Neural cell (in vitro differentiated cells): ENCODE results near the gene SERPINB10. TPM values are rescaled to one million over a fixed set of nuclear protein-coding genes. Genes with fewer than 3 reads are reported as not detected.

Experiments
- H2AFZ ChIP-seq: fragments of 200-600, 300-800 bp; sonication (generic), shearing (Covaris generic); 2 replicates; pipeline ENCODE4 v1.6.0; 2014; ENCODE audit warnings: low read depth, mild to moderate bottlenecking, antibody characterized with exemption, low read length, moderate library complexity
- H3F3A ChIP-seq: fragments of 200-600 bp; shearing (Covaris generic); 2 replicates; pipeline ENCODE4 v1.6.1; 2016; ENCODE audit warnings: mild to moderate bottlenecking, moderate library complexity, mixed read lengths, antibody characterized with exemption, low read length; ENCODE audit not compliant: insufficient read depth, poor library complexity, severe bottlenecking
- H3K27ac ChIP-seq: fragments of 200-600, 300-800 bp; sonication (generic), shearing (Covaris generic); 2 replicates; pipeline ENCODE4 v1.5.1; 2014; ENCODE audit warnings: mild to moderate bottlenecking, low read length, moderate library complexity
- H3K27me3 ChIP-seq: fragments of 300-800, 200-600 bp; sonication (generic), shearing (Covaris generic); 2 replicates; pipeline ENCODE4 v1.6.0; 2014; ENCODE audit warnings: mild to moderate bottlenecking, low read depth, low read length, moderate library complexity; ENCODE audit not compliant: insufficient read depth
- H3K36me3 ChIP-seq: fragments of 300-800, 200-600 bp; sonication (generic), shearing (Covaris generic); 2 replicates; pipeline ENCODE4 v1.5.1; 2014; ENCODE audit warnings: mild to moderate bottlenecking, antibody characterized with exemption, low read length, moderate library complexity; ENCODE audit not compliant: insufficient read depth
- H3K4me2 ChIP-seq: fragments of 300-800, 200-600 bp; sonication (generic), shearing (Covaris generic); 2 replicates; pipeline ENCODE4 v1.6.0; 2014; ENCODE audit warnings: mild to moderate bottlenecking, low read length
- H3K4me3 ChIP-seq: fragments of 300-800, 200-600 bp; sonication (generic), shearing (Covaris generic); 2 replicates; pipeline ENCODE4 v1.5.1; 2014; ENCODE audit warnings: mild to moderate bottlenecking, low read length, moderate library complexity
- H3K79me2 ChIP-seq: fragments of 200-600 bp; shearing (Covaris generic); replicated peaks from 2 replicates; pipeline ENCODE4 v1.6.0; 2014; ENCODE audit warnings: mild to moderate bottlenecking, low read length, moderate library complexity; ENCODE audit not compliant: insufficient read depth
- H3K9ac ChIP-seq: fragments of 300-800, 200-600 bp; sonication (generic), shearing (Covaris generic); 2 replicates; pipeline ENCODE4 v1.6.1; 2016; ENCODE audit warnings: mild to moderate bottlenecking, low read length, mixed read lengths
- H3K9me2 ChIP-seq: fragments of 200-600 bp; shearing (Covaris generic); 2 replicates; pipeline ENCODE4 v1.6.1; 2016; ENCODE audit warnings: mild to moderate bottlenecking, low read length, mixed read lengths; ENCODE audit not compliant: insufficient read depth
- H3K9me3 ChIP-seq: fragments of 200-600, 300-800 bp; sonication (generic), shearing (Covaris generic); 2 replicates; pipeline ENCODE4 v1.6.1; 2016; ENCODE audit warnings: mild to moderate bottlenecking, mixed run types, low read length, moderate library complexity, mixed read lengths
- H4K20me1 ChIP-seq: fragments of 200-600 bp; shearing (Covaris generic); 2 replicates; pipeline ENCODE4 v1.6.1; 2016; ENCODE audit warnings: mild to moderate bottlenecking, mixed run types; ENCODE audit not compliant: insufficient read depth
- CTCF ChIP-seq: fragments of 450-650 bp; IDR thresholded peaks from 2 replicates; pipeline ENCODE4 v1.5.1; 2014; ENCODE audit warnings: antibody characterized with exemption, mild to moderate bottlenecking, moderate library complexity; ENCODE audit not compliant: poor library complexity, severe bottlenecking
- EP300 ChIP-seq: fragments of 450-650 bp; conservative IDR thresholded peaks from 2 replicates; pipeline ENCODE4 v1.6.1; 2014; ENCODE audit warnings: antibody characterized with exemption, mild to moderate bottlenecking, moderate library complexity; ENCODE audit not compliant: poor library complexity, severe bottlenecking
- EZH2 ChIP-seq: fragments of 200-600, 300-800 bp; shearing (Covaris generic), sonication (generic); IDR thresholded peaks from 2 replicates; pipeline ENCODE4 v1.6.1; 2014; ENCODE audit warnings: antibody characterized with exemption, low read length, borderline replicate concordance, mild to moderate bottlenecking; ENCODE audit not compliant: insufficient read depth, poor library complexity, severe bottlenecking
- MXI1 ChIP-seq: fragments of 450-650 bp; conservative IDR thresholded peaks from 2 replicates; pipeline ENCODE4 v1.6.1; 2014; ENCODE audit warnings: antibody characterized with exemption, mild to moderate bottlenecking; ENCODE audit not compliant: poor library complexity, severe bottlenecking
- POLR2AphosphoS5 ChIP-seq: IDR thresholded peaks from 2 replicates; pipeline ENCODE4 v1.6.1; 2012
- RAD21 ChIP-seq: fragments of 450-650 bp; conservative IDR thresholded peaks from 2 replicates; pipeline ENCODE4 v1.6.1; 2014; ENCODE audit warnings: antibody characterized with exemption, mild to moderate bottlenecking, moderate library complexity
- REST ChIP-seq: IDR thresholded peaks from 2 replicates; pipeline ENCODE4 v1.6.1; 2012; ENCODE audit warnings: borderline replicate concordance
- SMC3 ChIP-seq: fragments of 450-650 bp; conservative IDR thresholded peaks from 2 replicates; pipeline ENCODE4 v1.6.1; 2014; ENCODE audit warnings: antibody characterized with exemption, mild to moderate bottlenecking, moderate library complexity; ENCODE audit not compliant: poor library complexity
- TAF1 ChIP-seq: IDR thresholded peaks from 2 replicates; pipeline ENCODE4 v1.6.1; 2012; ENCODE audit warnings: low read depth
- polyA minus RNA-seq: library from RNA; depleted of rRNA, polyadenylated mRNA; stranded (reverse); fragments of >200 nt; gene quantifications from 2 replicates; pipeline ENCODE4 v1.2.3, GENCODE V29; 2014
- polyA plus RNA-seq: library from polyadenylated mRNA; depleted of rRNA; stranded (reverse); fragments of >200 nt; gene quantifications from 2 replicates; pipeline ENCODE4 v1.2.3, GENCODE V29; 2014

SERPINB10 gene
- polyA plus RNA-seq (not detected in 2 replicates), polyA minus RNA-seq (not detected in 2 replicates)

- Histone ChIP-seq H3K36me3 (no peaks in the 10 kb centered on the region), H3K9ac (no peak within 1 kb of the TSS), H3F3A (no peaks in the 10 kb centered on the region), H3K9me2 (no peaks in the 10 kb centered on the region), H3K27ac (no peak within 1 kb of the TSS), H3K27me3 (no peaks in the 10 kb centered on the region), H3K4me3 (no peak within 1 kb of the TSS), H3K79me2 (no peaks in the 10 kb centered on the region), H3K9me3 (no peaks in the 10 kb centered on the region), H3K4me2 (no peak within 1 kb of the TSS), H4K20me1 (no peaks in the 10 kb centered on the region), H2AFZ (no peak within 1 kb of the TSS)
- TF ChIP-seq EP300 = no peak
- no peak for TF ChIP-seq POLR2AphosphoS5
- no peak for TF ChIP-seq MXI1
- TF ChIP-seq RAD21 = no peak
- TF ChIP-seq EZH2 = no peak
- no peak for TF ChIP-seq TAF1
- TF ChIP-seq REST = no peak
- TF ChIP-seq CTCF = no peak
- TF ChIP-seq SMC3 = no peak
These were observed at the start of gene SERPINB10 for GRCh38 chr18:63907664-63908063. TSS of gene SERPINB10 (plus strand) at chr18:63907958. CDS start at chr18:63915511, 7,553 bp downstream.

- H3K9me2 ChIP-seq = no peaks in the 10 kb centered on the region
- no peak overlapping the region for H3K4me2 ChIP-seq
- no peaks in the 10 kb centered on the region for H3K9me3 ChIP-seq
- H3K4me3 ChIP-seq = no peak overlapping the region
- no peaks in the 10 kb centered on the region for H3F3A ChIP-seq
- no peak overlapping the region for H3K9ac ChIP-seq
- H4K20me1 ChIP-seq = no peaks in the 10 kb centered on the region
- TF ChIP-seq MXI1 (no peak), TAF1 (no peak), EP300 (no peak), REST (no peak), CTCF (no peak), EZH2 (no peak), POLR2AphosphoS5 (no peak), RAD21 (no peak), SMC3 (no peak)
- H2AFZ ChIP-seq = no peak overlapping the region
- H3K79me2 ChIP-seq = no peaks in the 10 kb centered on the region
- no peaks in the 10 kb centered on the region for H3K27me3 ChIP-seq
- no peaks in the 10 kb centered on the region for H3K36me3 ChIP-seq
- H3K27ac ChIP-seq = no peak overlapping the region
These were observed 49.3 kb upstream of the SERPINB10 start for GRCh38 chr18:63858456-63858855.
